Ovary (tissue), 9 donors: ENCODE results near the gene ZSCAN32. TPM values are rescaled to one million over a fixed set of nuclear protein-coding genes. Genes with fewer than 3 reads are reported as not detected.

ENCODE experiments used
- DNase-seq, 5 donors: peaks; one replicate each; pipeline ENCODE4 v3.0.0-alpha.2; 2019 to 2020
- H3K27ac ChIP-seq, 2 donors: fragments of 200-600 bp; one replicate each; pipeline versions ENCODE4 v1.5.1 to v1.8.0; 2019 to 2022
- H3K27me3 ChIP-seq: fragments of 200-600 bp; one replicate; pipeline ENCODE4 v1.8.0; 2022
- H3K36me3 ChIP-seq: fragments of 200-600 bp; sonication (generic); one replicate; pipeline ENCODE4 v1.5.1; 2019
- H3K4me1 ChIP-seq: one replicate; pipeline ENCODE4 v1.8.1; 2013; ENCODE audit warnings: mild to moderate bottlenecking, moderate library complexity; ENCODE audit not compliant: insufficient read depth
- H3K4me3 ChIP-seq: fragments of 200-600 bp; sonication (generic); one replicate; pipeline ENCODE4 v1.5.1; 2017
- H3K9me3 ChIP-seq, 2 donors: fragments of 200-600 bp in 1 of 2; sonication (generic) in 1 of 2; one replicate each; pipeline versions ENCODE4 v1.5.1 to v1.8.1; 2013 to 2019; ENCODE audit warnings: mild to moderate bottlenecking in 1 of 2, moderate library complexity in 1 of 2
- CTCF ChIP-seq, 3 donors: fragments of 450-650 bp in 2 of 3; fragments of 200-600 bp in 1 of 3; IDR thresholded peaks; one replicate each; pipeline versions ENCODE4 v1.5.1 to v1.8.0; 2016 to 2022; ENCODE audit warnings: antibody characterized with exemption in 3 of 3, mild to moderate bottlenecking in 1 of 3
- EP300 ChIP-seq: sonication (generic); formaldehyde crosslinking; IDR thresholded peaks from one replicate; pipeline ENCODE4 v1.6.1; 2017; ENCODE audit warnings: antibody characterized with exemption
- POLR2A ChIP-seq: fragments of 450-650 bp; IDR thresholded peaks from one replicate; pipeline ENCODE4 v1.6.1; 2017; ENCODE audit warnings: antibody characterized with exemption, mild to moderate bottlenecking, moderate library complexity
- WGBS, 3 donors: extraction: QIAGEN DNeasy Blood & Tissue Kit in 1 of 3; methylation state at CpG; one replicate each; pipeline versions ENCODE4 v1.1.5 to v1.1.7; 2013 to 2017; 5-methylcytosine and 5-hydroxymethylcytosine counted together
- intact Hi-C, 4 donors: fragments of 100-400 bp; cut with DNase I; formaldehyde crosslinking; loops; one replicate each; pipeline versions ENCODE4 v1.11.0 to v1.15.1; 2022 to 2023
- polyA plus RNA-seq, 2 donors: library from polyadenylated mRNA; stranded (reverse); fragments of 200-250 nt in 1 of 2; fragments of 350-450 nt in 1 of 2; fragmentation: Illumina TruSeq in 1 of 2; extraction: RNeasy Lipid Tissue Mini Kit (QIAGEN cat#74804) in 1 of 2; gene quantifications; one replicate each; pipeline ENCODE4 v1.2.3, GENCODE V29; 2013 to 2014
- total RNA-seq, 7 donors: library from RNA; depleted of rRNA in 2 of 7; stranded (reverse); fragments of >200 nt in 2 of 7; fragmentation: NEBNext Ultra II Directional in 3 of 7; extraction: Animal tissue kit (Norgen Biotek cat#: 25700) in 3 of 7; gene quantifications; one replicate each; pipeline versions ENCODE4 v1.1.0 to v1.2.4, GENCODE V29; 2016 to 2023
- donor health status: DM: no; HTN: no; CAD: no; lungs with moderate emphysema.
- donor health status: DM: no; HTN: no; CAD: no.
- donor health status: Bipolar disorder and iron deficiency.
- donor health status: DM: yes; HTN: yes; CAD: no.
- donor health status: DM: no; HTN: no; CAD: no.
- donor health status: DM: yes; HTN: yes; CAD: no.

Gene ZSCAN32
- total and polyA plus RNA-seq, 9 donors: 8.0 to 15.4 (median 8.9) TPM

- no peak for DNase-seq
- no peak overlapping the region for H3K27ac ChIP-seq
- intact Hi-C loops: no loop called here
- no peak overlapping the region for H3K4me3 ChIP-seq
- no peaks in the 10 kb centered on the region for H3K36me3 ChIP-seq
- WGBS, 3 donors: 85 to 90% (median 87%) methylated on average over 10 of the region's 10 CpGs
- no peaks in the 10 kb centered on the region for H3K9me3 ChIP-seq
- TF ChIP-seq EP300: no peak
- no peak for TF ChIP-seq POLR2A
- TF ChIP-seq CTCF (IDR thresholded peaks at IDR 0.05): no peak
- no peaks in the 10 kb centered on the region for H3K4me1 ChIP-seq
- no peaks in the 10 kb centered on the region for H3K27me3 ChIP-seq
Measured at GRCh38 chr16:3356118-3356517, 44.7 kb downstream of the ZSCAN32 start.

- DNase-seq: no peak
- Histone ChIP-seq H3K4me1 (no peaks in the 10 kb centered on the region), H3K27ac (no peak within 1 kb of the TSS), H3K4me3 (no peak within 1 kb of the TSS), H3K36me3 (no peaks in the 10 kb centered on the region), H3K27me3 (no peaks in the 10 kb centered on the region), H3K9me3 (no peaks in the 10 kb centered on the region)
- intact Hi-C loops: no loop called here
- 64 to 80% (median 73%) methylated on average over 3 of the region's 3 CpGs for WGBS, 3 donors
- TF ChIP-seq POLR2A: no peak
- TF ChIP-seq CTCF (IDR thresholded peaks at IDR 0.05): no peak
- no peak for TF ChIP-seq EP300
Measured at GRCh38 chr16:3355589-3355988, 45.2 kb downstream of the ZSCAN32 start, which contains the start of gene OR2C1. Gene OR2C1 (plus strand): TSS chr16:3355889. CDS start chr16:3355941, 52 bp downstream.

- Histone ChIP-seq H3K4me3 (no peak overlapping the region), H3K36me3 (no peaks in the 10 kb centered on the region), H3K4me1 (no peaks in the 10 kb centered on the region), H3K27ac (no peak overlapping the region), H3K27me3 (no peaks in the 10 kb centered on the region), H3K9me3 (no peaks in the 10 kb centered on the region)
- no peak for DNase-seq
- 50 to 67% (median 59%) methylated on average over 13 of the region's 13 CpGs for WGBS, 3 donors
- TF ChIP-seq CTCF (IDR thresholded peaks at IDR 0.05): no peak
- TF ChIP-seq EP300: no peak
- no peak for TF ChIP-seq POLR2A
- intact Hi-C loops: no loop called here
Measured at GRCh38 chr16:3349175-3349574, 51.6 kb downstream of the ZSCAN32 start.

GRCh38 chr16:3348547-3349167 is 52.1 kb downstream of the ZSCAN32 start:
- Histone ChIP-seq H3K27me3 (no peaks in the 10 kb centered on the region), H3K9me3 (no peaks in the 10 kb centered on the region), H3K36me3 (no peaks in the 10 kb centered on the region), H3K4me1 (no peaks in the 10 kb centered on the region), H3K27ac (no peak overlapping the region), H3K4me3 (no peak overlapping the region)
- 27 to 36% (median 35%) methylated on average over 4 of the region's 4 CpGs for WGBS, 3 donors
- DNase-seq: no peak
- intact Hi-C loops: no loop called here
- TF ChIP-seq CTCF (IDR thresholded peaks at IDR 0.05) (no peak), EP300 (no peak), POLR2A (no peak)
